Colon (tissue), 2 donors: ENCODE results near the gene XRN2.
"Not testable (repeated sequence)": the region's sequence is repeated elsewhere in the genome, so short reads cannot be mapped to it uniquely, and the experiment has no call there.

Experiments
- FAIRE-seq: peaks from 2 replicates; lab custom pipeline; 2012; peaks lifted over from hg19 to GRCh38; lab: Jason Lieb, UNC
- donor health status: control.
- donor health status: control.

XRN2 gene

DNA sequence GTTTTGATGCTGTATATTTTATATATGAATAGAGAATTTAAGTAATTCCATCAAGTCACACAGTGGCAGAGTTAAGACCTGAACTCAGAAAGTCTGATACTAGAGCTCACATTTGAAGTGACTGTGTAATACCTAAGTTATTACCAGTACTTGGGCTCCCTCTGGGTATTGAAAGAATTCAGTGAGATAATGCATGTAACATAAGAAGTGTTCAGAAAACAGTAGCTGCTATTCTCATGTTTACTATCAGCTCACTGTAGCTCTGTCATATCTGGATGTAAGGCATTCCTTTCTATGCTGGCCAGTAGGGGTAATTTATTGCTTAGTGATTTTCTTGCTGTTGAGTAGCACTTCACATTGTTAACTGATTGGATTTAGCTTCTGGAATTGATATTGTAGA, 49.6 kb downstream of the XRN2 start:
- FAIRE-seq, result no peak

DNA sequence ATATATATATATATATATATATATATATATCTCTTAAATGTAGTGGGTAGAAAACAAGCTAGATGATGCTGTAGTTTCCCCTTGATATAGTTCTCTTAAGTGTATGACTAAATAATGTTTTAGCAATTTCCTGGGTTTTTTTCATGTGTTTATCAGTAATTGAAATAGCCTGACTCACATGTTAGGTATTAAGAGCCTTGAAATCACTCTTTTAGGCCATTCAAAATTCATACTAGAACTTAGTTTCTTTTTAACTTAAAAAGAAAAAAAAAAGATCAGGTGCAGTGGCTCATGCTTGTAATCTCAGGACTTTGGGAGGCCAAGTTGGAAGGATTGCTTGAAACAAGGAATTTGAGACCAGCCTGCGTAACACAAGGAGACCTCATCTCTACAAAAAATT, 50.1 kb downstream of the XRN2 start:
- FAIRE-seq, result no peak

DNA sequence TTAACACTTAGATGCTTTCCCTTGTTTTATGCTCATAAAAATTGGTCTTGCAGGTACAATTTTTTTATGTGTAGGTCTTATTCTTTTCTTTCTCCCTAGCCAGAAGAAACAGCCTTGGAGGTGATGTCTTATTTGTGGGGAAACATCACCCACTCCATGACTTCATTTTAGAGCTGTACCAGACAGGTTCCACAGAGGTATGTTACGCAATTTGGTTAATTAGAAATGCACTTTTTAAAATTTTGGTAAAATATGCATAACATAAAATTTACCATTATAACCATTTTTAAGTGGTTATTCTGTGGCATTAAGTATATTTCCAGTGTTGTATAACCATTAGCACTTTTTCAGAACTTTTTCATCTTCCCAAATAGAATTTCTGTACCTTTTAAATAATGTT, 52.9 kb downstream of the XRN2 start:
- FAIRE-seq, result no peak

DNA sequence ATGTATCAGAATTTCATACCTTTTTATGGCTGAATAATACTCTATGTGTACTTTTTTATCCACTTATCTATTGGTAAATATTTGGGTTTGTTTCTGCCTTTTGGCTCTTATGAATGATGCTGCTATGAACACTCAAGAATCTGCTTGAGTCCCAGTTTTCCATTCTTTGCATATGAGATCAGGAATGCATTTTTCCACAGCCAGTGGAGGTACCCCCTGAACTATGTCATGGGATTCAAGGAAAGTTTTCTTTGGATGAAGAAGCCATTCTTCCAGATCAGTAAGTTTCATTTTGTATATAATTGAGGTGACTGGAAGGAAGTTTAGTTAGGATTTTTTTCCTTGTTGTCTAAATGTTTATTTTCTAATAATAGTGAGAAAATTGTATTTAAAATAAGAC, 53.3 kb downstream of the XRN2 start:
- no peak for FAIRE-seq

DNA sequence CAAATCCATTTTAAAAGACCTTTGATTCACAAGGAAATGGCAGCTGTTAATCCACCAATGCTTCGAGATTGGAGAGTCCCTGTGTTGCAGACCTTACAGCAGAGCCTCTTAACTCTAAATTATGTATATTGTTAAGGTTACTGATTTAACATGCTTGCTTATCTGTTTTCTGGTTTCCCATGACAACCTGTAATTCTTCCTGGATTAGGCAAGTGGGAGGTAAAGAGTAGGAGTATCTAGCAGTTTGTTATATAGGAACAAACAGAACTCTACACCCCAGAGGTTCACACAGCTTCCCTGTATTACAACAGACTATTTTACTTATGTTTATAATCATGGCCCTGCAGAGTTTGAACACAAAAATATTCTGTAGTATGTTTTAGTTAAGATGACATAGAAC, 54.7 kb downstream of the XRN2 start:
- FAIRE-seq, result no peak

DNA sequence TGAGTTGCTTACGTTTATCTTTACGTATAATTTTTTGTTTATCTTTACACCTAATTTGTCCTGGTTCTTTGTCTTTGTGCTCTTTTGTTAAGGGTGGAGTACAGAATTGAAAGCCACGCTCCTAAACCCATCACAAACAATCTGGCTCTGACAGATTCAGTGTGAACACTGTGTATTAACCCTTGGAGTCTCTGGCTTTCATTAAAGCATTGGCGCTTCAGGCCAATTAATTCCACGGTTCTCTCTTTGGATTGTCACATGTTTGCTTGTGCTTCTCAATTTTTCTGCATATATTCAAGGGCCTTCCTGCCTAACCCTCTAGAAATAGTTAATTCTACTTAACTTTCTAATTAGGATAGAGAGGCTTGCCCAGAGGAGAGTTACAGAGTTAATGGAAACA, 55.6 kb downstream of the XRN2 start:
- no peak for FAIRE-seq

DNA sequence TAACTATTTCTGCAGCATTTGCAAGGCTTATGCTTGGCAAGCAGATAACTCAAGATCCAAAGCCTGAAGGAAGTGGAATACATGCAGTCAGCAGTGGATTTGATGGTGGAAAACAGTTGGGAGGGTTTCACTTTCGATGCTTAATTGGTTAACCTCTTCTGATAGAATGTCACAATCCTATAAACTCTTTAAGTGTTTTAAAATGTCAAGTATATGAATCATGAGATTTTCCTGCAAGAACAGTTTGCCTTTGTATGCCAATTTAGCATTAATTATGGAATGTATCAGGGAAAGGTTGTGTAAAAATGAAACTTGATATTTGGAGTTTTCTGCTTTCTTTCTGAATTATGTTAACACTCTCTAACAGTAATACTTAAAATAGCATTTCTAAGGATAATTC, 57.6 kb downstream of the XRN2 start:
- no peak for FAIRE-seq

DNA sequence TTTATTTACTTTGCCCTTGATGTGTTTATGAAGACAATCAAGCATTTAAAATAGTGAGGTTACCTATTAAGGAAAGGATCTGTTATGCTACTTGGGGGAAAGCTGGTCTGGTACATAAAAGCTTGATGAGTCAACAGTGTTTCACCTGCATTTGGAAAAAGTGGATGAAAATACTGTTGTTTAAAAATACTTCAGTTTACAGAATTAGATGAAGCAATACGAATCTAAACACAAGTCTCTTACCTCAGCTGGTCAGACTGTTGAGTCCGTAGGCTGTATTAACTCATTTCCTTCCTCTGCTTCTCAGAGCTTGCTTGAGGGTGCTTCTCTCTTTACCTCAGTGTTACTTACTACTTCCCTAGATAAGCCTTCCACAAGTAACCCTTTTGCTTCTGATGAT, 58.1 kb downstream of the XRN2 start:
- FAIRE-seq, result no peak

DNA sequence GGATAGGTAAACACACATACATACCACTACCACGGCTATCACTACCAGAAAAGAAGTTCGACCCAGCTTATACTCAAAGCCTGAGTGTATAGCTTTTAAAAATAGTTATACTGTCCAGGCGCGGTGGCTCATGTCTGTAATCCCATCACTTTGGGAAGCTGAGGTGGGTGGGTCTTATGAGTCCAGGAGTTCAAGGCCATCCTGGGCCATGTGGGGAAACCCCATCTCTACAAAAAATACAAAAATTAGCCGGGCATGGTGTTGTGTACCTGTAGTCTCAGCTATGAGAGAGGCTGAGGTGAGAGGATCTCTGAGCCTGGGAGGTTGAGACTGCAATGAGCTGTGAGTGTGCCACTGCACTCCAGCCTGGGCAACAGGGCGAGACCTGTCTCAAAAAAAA, 61.3 kb downstream of the XRN2 start:
- no peak for FAIRE-seq

DNA sequence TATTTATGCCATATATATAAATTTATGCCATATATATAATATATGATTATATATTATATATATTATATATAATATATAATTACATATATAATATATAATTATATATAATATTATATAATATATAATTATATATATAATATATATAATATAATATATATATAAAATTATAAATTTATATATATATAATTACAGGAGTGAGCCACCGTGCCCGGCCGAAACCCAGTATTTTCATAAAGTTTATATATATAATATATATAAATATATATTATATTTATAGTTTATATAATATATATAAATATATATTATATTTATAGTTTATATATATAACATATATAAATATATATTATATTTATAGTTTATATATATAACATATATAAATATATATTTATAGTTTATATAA, 62.6 kb downstream of the XRN2 start:
- peak; percentile 99 for FAIRE-seq

DNA sequence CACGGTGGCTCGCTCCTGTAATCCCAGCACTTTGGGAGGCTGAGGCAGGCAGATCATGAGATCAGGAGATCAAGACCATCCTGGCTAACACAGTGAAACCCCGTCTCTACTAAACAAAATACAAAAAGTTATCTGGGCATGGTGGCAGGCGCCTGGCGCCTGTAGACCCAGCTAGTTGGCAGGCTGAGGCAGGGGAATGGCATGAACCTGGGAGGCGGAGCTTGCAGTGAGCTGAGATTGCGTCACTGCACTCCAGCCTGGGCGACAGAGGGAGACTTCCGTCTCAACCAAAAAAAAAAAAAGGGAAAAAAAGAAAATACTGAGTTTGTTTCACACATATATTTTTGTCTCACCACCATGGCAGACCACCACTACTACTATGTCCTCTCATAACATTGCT, 63.1 kb downstream of the XRN2 start:
- not testable (repeated sequence) for FAIRE-seq

DNA sequence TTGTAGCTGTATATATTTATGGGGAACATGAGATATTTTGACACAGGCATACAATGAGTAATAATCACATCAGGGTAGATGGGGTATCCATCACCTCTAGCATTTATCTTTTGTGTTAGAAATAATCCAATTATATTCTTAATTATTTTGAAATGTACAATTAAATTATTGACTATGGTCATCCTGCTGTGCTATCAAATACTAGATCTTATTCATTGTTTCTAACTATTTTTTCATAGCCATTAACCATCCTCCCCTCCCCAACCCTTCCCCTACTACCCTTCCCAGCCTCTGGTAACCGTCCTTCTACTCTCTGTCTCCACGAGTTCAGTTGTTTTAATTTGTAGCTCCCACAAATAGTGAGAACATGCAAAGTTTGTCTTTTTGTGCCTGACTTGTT, 65.7 kb downstream of the XRN2 start:
- FAIRE-seq, result no peak

DNA sequence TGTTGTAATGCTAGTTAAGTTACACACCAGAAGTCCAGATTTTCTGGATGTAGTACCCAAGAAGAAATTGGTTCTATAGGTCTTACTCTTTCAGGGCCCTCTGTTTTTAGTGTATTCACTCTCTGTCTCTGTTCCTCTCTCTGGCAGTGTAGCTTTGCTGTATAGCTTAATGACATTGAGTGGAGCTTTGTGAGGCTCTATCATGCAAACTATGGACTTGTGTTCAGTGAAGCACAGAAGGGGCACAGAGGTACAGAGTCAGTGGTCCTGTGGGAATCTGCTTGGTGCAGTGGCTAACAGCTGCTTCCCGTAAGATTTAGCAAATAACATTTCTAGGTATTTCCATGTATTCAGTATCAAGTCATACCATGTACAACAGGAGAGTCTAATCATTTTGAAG, 68.1 kb downstream of the XRN2 start:
- no peak for FAIRE-seq

DNA sequence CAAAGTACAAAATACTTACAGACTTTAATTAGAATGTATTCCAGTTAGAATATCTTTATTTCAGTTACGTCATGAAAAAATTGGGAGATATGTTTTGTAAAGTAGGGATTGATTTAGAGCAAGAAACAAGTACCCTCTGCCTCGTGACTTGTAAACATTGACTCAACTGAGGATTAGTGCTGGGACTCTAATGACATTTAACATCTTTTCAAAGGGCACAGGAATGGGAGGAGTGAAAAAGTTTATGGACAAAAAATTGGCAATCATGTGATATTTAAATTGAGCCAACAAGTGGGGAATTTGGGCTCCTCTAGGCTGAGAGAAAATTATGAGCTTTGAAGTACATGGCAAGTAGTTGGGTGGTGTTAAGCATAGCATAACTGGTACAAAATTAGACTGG, 68.9 kb downstream of the XRN2 start:
- no peak for FAIRE-seq

DNA sequence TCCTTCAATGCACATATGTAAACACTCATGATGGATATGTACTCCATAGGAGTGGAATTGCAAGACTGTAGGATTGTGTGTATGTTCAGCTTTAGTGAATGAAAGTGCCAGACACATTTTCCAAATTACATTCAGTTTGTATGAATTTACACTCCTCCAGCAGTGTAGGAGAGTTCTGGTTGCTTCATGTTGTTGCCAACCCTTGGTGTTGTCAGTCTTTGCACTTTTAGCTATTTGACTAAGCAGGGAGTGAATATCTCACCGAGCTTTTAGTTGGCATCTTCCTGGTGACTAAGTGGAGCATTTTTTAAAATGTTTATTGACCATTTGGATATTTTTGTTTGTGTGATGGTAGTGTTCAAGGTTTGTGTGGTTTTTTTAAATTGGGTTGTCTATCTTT, 70.3 kb downstream of the XRN2 start:
- no peak for FAIRE-seq

DNA sequence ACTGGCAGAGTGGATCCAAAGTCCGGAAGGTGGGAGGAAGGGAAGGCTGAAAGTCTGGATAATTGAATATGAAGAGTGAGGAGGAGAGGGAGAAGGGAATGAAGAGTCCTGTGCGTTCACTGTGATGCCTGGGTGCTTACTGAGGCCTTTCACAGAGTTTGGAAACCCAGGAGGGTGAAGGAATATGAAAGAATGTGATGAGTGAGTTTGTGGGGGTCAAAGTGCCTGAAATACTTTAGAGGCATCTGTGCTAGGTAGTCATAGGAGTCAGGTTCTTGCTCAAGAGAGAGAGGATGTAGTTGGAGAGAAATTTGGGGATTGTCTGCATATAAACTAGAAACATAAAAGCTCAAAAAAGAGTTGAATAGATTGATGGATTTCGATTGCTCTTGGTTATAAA, 73.5 kb downstream of the XRN2 start:
- FAIRE-seq, result no peak

DNA sequence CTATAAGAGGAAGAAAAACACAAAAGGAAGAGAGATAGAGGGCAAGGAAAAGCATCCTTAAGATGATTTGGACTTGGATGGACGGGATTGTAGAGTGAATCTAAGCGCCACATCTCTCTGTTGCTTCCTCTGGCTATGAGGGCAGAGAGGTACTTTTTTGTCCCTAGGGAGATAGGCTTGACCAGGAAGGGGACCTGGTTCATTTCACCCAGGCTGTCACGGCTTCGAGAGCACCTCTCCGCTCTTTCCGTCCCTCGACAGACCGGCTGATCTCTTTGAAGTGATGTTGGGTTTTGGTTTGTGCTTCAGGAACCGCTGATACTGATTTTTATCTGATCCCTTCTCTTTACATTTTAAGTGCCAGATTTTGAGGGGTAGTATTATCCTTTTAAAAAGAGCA, 74.6 kb downstream of the XRN2 start:
- FAIRE-seq, result no peak

DNA sequence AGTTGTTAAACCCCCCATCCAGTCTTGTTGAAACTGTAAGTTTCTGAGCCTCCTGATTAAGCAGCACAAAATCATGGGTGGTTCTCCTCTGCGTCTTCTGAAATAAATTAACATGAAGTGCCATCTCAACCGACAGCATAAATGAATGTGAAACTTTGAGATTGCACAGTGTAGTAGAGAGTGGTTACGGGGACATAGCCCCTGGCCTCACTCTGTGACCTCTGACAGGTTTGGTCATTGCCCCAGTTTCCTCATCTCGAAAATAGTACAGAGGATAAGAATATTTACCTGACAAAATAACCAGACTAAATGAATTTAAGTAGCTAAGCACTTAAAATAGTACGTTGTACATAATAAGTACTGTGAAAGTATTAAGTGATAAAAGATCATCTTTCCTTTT, 75.1 kb downstream of the XRN2 start:
- no peak for FAIRE-seq

DNA sequence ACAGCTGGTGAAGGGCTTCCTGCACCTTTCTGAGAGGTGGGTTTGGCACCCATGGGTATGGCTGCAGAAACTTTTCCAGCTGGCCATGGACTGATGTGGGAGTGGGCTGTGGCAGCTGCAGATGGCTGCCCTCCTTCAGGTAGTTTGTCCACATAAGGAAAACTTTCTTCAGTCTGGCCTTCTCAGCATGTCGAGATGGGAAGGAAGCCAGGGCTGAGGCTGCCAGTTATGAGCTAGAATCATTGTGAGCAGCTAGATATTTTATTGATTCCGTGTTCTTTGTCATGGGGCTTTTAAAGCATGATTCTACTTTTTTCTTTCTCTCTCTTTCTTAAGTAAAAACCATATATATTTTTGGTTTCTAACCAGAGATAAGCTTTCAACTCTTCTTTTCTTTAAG, 77.6 kb downstream of the XRN2 start:
- no peak for FAIRE-seq

DNA sequence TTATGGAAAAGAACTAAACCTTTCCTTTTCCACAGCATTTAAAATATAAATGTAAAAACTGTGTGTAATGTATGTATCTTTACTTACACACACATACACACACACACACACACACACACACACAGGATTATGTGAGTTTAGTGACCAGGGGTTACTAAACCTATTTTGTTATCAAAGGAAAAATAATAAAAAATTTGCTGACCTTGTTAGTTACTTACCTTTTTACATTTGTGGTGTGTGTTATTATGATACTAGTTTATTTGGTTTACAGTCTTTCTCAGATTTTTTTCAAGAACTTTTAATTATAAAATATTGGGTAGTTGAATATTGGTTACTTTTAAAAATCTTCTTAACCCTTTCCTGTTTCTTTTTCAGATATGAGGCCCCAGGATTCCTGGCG, 78.5 kb downstream of the XRN2 start:
- FAIRE-seq, result peak; percentile 33

DNA sequence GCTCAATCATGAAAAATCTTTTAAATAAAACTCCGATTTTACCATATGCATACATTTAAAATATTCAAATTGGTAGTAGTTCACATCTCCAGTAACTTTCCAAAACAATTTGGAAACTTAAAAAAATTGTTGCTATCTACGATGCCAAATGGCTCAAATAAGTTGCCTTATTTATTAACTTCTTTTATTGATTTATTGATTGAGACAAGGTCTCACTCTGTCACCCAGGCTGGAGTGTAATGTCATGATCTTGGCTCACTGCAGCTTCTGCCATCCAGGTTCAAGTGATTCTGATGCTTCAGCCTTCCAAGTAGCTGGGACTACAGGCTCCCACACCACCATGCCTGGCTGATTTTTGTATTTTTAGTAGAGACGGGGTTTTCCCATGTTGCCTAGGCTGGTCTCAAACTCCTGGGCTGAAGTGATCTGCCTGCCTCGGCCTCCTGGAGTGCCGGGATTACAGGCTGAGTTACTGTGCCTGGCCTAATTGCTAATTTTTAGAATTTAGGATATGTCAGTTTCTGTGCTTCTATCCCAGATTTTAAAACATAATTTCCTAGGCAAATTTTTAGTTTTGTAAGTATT, 81.3 kb downstream of the XRN2 start:
- no peak for FAIRE-seq

DNA sequence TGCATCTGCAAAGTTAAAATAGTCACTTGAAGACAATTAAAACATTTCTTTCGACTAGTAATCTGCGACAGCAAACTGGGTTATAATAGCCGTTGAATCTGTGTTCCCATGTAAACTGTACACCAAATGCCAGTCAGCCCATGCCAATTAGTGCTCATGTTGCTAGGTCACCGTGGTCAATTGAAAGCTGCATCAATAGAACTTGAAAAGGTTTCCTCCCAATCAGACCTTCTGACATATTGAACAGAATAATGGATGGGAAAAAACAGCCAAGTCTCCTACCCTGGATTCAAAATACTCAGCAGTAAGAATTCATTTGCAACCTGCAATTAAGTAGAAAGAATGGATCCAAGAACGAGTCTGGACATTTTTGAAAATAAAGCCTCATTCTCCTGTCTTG, 83.0 kb downstream of the XRN2 start:
- no peak for FAIRE-seq

DNA sequence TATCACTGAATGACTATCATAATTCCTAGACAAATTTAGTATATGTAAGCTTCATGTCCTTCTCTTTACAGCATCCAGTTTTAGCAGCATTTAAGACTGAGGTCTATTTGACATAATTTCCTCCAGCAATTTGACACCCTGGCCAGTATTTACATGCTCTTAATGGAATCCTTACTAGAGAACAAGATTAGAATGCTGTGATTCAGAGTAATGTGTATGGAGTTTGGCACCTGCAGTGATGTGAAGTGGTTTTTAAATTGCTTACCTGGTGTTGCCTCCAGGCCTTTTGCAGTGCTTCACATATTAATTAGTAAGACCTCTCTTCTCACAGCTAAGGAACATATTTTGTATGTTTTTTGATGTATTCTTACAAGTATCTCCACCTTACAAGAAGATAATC, 84.4 kb downstream of the XRN2 start:
- no peak for FAIRE-seq

DNA sequence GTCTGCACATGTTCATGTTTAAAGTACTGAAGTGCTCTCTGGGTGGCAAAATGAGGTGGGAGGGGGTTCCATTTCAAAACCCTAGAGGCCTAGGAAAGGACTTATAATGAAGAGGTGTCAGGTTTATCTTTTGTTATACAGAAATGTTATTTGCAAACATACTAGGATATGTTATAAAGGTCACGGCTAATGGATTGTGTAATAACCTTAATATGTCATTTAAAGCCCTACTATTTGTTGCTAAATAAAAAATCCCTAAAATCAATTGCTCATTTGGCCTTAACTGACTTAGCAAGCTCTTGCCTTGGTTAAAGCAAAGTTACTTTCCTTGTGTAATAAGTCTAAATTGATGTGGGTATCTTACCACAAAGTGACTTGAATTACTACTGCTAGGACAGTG, 85.4 kb downstream of the XRN2 start:
- no peak for FAIRE-seq

DNA sequence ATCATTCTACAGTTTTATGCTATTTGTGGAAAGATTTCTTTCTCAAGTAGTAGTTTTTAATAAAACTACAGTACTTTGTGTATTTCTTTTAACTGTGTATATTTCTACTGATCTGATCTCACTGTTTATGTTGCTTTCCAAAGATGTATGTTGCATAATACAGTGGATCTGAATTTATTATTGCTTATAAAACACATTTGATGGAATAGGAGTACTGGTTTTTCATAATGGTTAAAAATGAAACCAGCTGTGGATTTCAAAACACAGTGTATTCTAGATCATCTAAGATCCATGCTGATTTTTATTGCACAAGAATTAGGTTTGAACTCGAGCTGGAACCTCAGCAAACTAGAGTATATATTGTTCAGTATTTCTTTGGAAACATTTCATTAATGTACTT, 86.2 kb downstream of the XRN2 start:
- FAIRE-seq, result no peak
